ENCODE results near the gene SLF2. TPM values are rescaled to one million over a fixed set of nuclear protein-coding genes. Genes with fewer than 3 reads are reported as not detected.

The SLF2 gene
- total and polyA plus RNA-seq, 2 of the 8 experiments (the other 6 are each of a cell fraction or from before 2014, with no cell fraction given): 5.5 to 20.9 TPM

- H3K4me3 ChIP-seq (ENCODE audit: extremely low read depth in 1 of 4, insufficient read depth in 2 of 4, low read depth in 3 of 4, low read length in 4 of 4): no peak overlapping the region
- H3K79me1 ChIP-seq (ENCODE audit: low read depth, low read length): no peaks in the 10 kb centered on the region
- no peak overlapping the region for H3K18ac ChIP-seq (ENCODE audit: extremely low read depth, low read length)
- no peaks in the 10 kb centered on the region for H3K79me2 ChIP-seq (ENCODE audit: control insufficient read depth in 1 of 2, insufficient read depth in 2 of 2, low read length in 2 of 2)
- peaks cover 0 to 8% (median 4%) of the 10 kb centered on the region in 4 experiments; a peak in 5 of 7 replicates for H3K4me1 ChIP-seq (replicated peaks in 1 of 4; ENCODE audit: control insufficient read depth in 3 of 4, insufficient read depth in 4 of 4, low read length in 3 of 4)
- H4K91ac ChIP-seq (replicated peaks; ENCODE audit: insufficient read length, low read length): no peak overlapping the region
- no peak overlapping the region for H2BK12ac ChIP-seq (ENCODE audit: low read depth, low read length)
- H4K5ac ChIP-seq (ENCODE audit: insufficient read length, low read depth, low read length): no peak overlapping the region
- no peak overlapping the region for H2AFZ ChIP-seq (ENCODE audit: low read length)
- 82% methylated on average over 7 of the region's 7 CpGs; no CpG with 5 or more reads in 1 of the 2 experiments for WGBS, 2 experiments (ENCODE audit: extremely low coverage in 1 of 2, insufficient coverage in 1 of 2, insufficient read length in 1 of 2, insufficient replicate concordance in 2 of 2, low coverage in 1 of 2, low lambda C conversion rate in 2 of 2, missing lambda C conversion rate in 1 of 2)
- no peaks in the 10 kb centered on the region for H4K20me1 ChIP-seq (replicated peaks in 1 of 2; ENCODE audit: control insufficient read depth in 1 of 2, insufficient read depth in 2 of 2, low read length in 2 of 2)
- peaks cover 1 to 37% (median 34%) of the 10 kb centered on the region in 4 experiments for H3K27me3 ChIP-seq (replicated peaks in 1 of 4; ENCODE audit: control insufficient read depth in 3 of 4, extremely low read depth in 1 of 4, insufficient read depth in 3 of 4, low read length in 3 of 4)
- H3K9me3 ChIP-seq (ENCODE audit: insufficient read depth in 2 of 2, low read depth in 1 of 2, low read length in 1 of 2): no peaks in the 10 kb centered on the region
- H2AK5ac ChIP-seq (ENCODE audit: low read depth, low read length): no peak overlapping the region
- H3K23me2 ChIP-seq (ENCODE audit: low read depth, low read length): no peaks in the 10 kb centered on the region
- no peak overlapping the region for H2BK20ac ChIP-seq (ENCODE audit: low read length)
- no peak overlapping the region for H3K56ac ChIP-seq (replicated peaks; ENCODE audit: insufficient read length, low read depth, low read length)
- H3K4ac ChIP-seq (replicated peaks; ENCODE audit: insufficient read length, low read depth, low read length): no peak overlapping the region
- H3K27ac ChIP-seq (ENCODE audit: low read depth, low read length): no peak overlapping the region
- ChIA-PET POLR2A (ENCODE audit: partially characterized antibody) (interaction anchor here (1.2 kb wide), 1 partner anchor 26 kb away, joined by 3 read pairs; no protein-coding TSS in a partner anchor), CTCF (ENCODE audit: partially characterized antibody) (interaction anchor here (0.6 kb wide), 1 partner anchor 120 kb away, joined by 3 read pairs; no protein-coding TSS in a partner anchor)
- FAIRE-seq (no peak), DNase-seq (ENCODE audit: low read depth in 1 of 2, low spot score in 2 of 2) (no peak)
- H2BK5ac ChIP-seq (ENCODE audit: low read depth, low read length): 0 out of 2 replicates have a peak overlapping the region, but pooled peaks have one; percentile 44
- H2BK120ac ChIP-seq (replicated peaks; ENCODE audit: low read depth, low read length): no peak overlapping the region
- H3K23ac ChIP-seq (ENCODE audit: insufficient read length): no peak overlapping the region
- H3K36me3 ChIP-seq (ENCODE audit: control insufficient read depth in 2 of 4, insufficient read depth in 4 of 4, low read length in 3 of 4): no peaks in the 10 kb centered on the region
- H3K4me2 ChIP-seq (ENCODE audit: insufficient read depth in 1 of 2, low read depth in 2 of 2, low read length in 2 of 2): no peak overlapping the region
- no peak overlapping the region for H3K14ac ChIP-seq (ENCODE audit: insufficient read length)
- H2BK15ac ChIP-seq (ENCODE audit: low read length): no peak overlapping the region
- no peak overlapping the region for H4K8ac ChIP-seq (ENCODE audit: extremely low read depth, insufficient read depth, low read length)
- no peak overlapping the region for H3K9ac ChIP-seq (replicated peaks in 1 of 4; ENCODE audit: extremely low read depth in 1 of 4, low read depth in 3 of 4, low read length in 3 of 4)
- no peak for TF ChIP-seq SUZ12 (IDR thresholded peaks at IDR 0.05; ENCODE audit: low read length)
- no peak for TF ChIP-seq CEBPB (IDR thresholded peaks at IDR 0.05; ENCODE audit: low read depth, low read length)
- TF ChIP-seq EGR1 (IDR thresholded peaks at IDR 0.05; ENCODE audit: borderline replicate concordance, low read depth, low read length): no peak
- no peak for TF ChIP-seq GTF2F1 (IDR thresholded peaks at IDR 0.05; ENCODE audit: borderline replicate concordance, low read depth, low read length)
- no peak for TF ChIP-seq RAD21 (IDR thresholded peaks at IDR 0.05 in 1 of 2, conservative IDR thresholded peaks at IDR 0.05 in 1 of 2; ENCODE audit: low read depth in 2 of 2, low read length in 2 of 2)
- TF ChIP-seq CHD2 (IDR thresholded peaks at IDR 0.05; ENCODE audit: low read length): no peak
- no peak for TF ChIP-seq RBBP5 (IDR thresholded peaks at IDR 0.05; ENCODE audit: borderline replicate concordance, low read depth, low read length)
- no peak for TF ChIP-seq CTBP2 (IDR thresholded peaks at IDR 0.05; ENCODE audit: borderline replicate concordance, insufficient read depth, insufficient read length, low read length)
- no peak for TF ChIP-seq CHD1 (IDR thresholded peaks at IDR 0.05; ENCODE audit: low read depth, low read length)
- TF ChIP-seq POU5F1 (IDR thresholded peaks at IDR 0.05; ENCODE audit: low read depth, low read length): no peak
- TF ChIP-seq ASH2L (IDR thresholded peaks at IDR 0.05; ENCODE audit: low read length): no peak
- no peak for TF ChIP-seq TAF7 (optimal IDR thresholded peaks at IDR 0.05; ENCODE audit: borderline replicate concordance, low read depth, low read length)
- no peak for TF ChIP-seq SIN3A (conservative IDR thresholded peaks at IDR 0.05 in 1 of 2, IDR thresholded peaks at IDR 0.05 in 1 of 2; ENCODE audit: low read depth in 1 of 2, low read length in 2 of 2)
- no peak for TF ChIP-seq JUN (IDR thresholded peaks at IDR 0.05; ENCODE audit: low read depth, low read length)
Measured at GRCh38 chr10:100863433-100863832, 49.3 kb upstream of the SLF2 start.
